OCI-LY7 (cell line): ENCODE results near the gene DZIP1. TPM values are rescaled to one million over a fixed set of nuclear protein-coding genes. Genes with fewer than 3 reads are reported as not detected.

ENCODE experiments used
- BruUV-seq: library from RNA; stranded (reverse); fragments of 400-500 nt; replicated peaks from 2 replicates; lab custom pipeline; 2021; lab: Mats Ljungman, UMichigan
- CTCF ChIA-PET: fragments of 300-600 bp; sonication (Branson Sonifier 250); formaldehyde crosslinking; loops from one replicate; lab custom pipeline; 2022; ENCODE audit warnings: antibody characterized with exemption; ENCODE audit not compliant: unreplicated experiment; lab: Charles Lee
- POLR2A ChIA-PET: fragments of 300-600 bp; sonication (Branson Sonifier 250); formaldehyde crosslinking; loops from one replicate; lab custom pipeline; 2022; ENCODE audit warnings: antibody characterized with exemption; lab: Charles Lee
- DNase-seq: peaks from one replicate; pipeline ENCODE4 v3.0.0-alpha.2; 2015; ENCODE audit warnings: low spot score
- H2AFZ ChIP-seq: fragments of 200-600 bp; sonication (generic), shearing (Covaris generic); 2 replicates; pipeline ENCODE4 v1.6.1; 2014; ENCODE audit warnings: mild to moderate bottlenecking, antibody characterized with exemption, low read length, moderate library complexity
- H3K27ac ChIP-seq: fragments of 200-600 bp; sonication (generic); 2 replicates; pipeline ENCODE4 v1.5.1; 2014; ENCODE audit warnings: mixed run types, low read depth, mild to moderate bottlenecking, moderate library complexity, low read length, inconsistent platforms; ENCODE audit not compliant: poor library complexity, severe bottlenecking
- H3K36me3 ChIP-seq: fragments of 200-600 bp; sonication (generic); 2 replicates; pipeline ENCODE4 v1.6.1; 2014; ENCODE audit warnings: mild to moderate bottlenecking, antibody characterized with exemption, low read length, moderate library complexity, mixed read lengths; ENCODE audit not compliant: insufficient read depth
- H3K4me1 ChIP-seq: fragments of 200-600 bp; sonication (generic); 2 replicates; pipeline ENCODE4 v1.5.1; 2014; ENCODE audit warnings: mild to moderate bottlenecking, low read length; ENCODE audit not compliant: insufficient read depth, poor library complexity, severe bottlenecking
- H3K4me2 ChIP-seq: fragments of 200-600 bp; sonication (generic); 2 replicates; pipeline ENCODE4 v1.6.1; 2014; ENCODE audit warnings: mild to moderate bottlenecking, low read length
- H3K4me3 ChIP-seq: fragments of 200-600 bp; sonication (generic); 2 replicates; pipeline ENCODE4 v1.5.1; 2014; ENCODE audit warnings: mild to moderate bottlenecking, low read depth, low read length; ENCODE audit not compliant: poor library complexity, severe bottlenecking
- H3K79me2 ChIP-seq: fragments of 200-600 bp; sonication (generic); 2 replicates; pipeline ENCODE4 v1.6.1; 2016; ENCODE audit warnings: low read depth, mild to moderate bottlenecking, low read length, moderate library complexity, mixed read lengths; ENCODE audit not compliant: insufficient read depth
- H3K9me2 ChIP-seq: fragments of 200-600 bp; sonication (generic); 2 replicates; pipeline ENCODE4 v1.6.1; 2016; ENCODE audit warnings: mild to moderate bottlenecking, low read length, mixed read lengths; ENCODE audit not compliant: insufficient read depth
- H3K9me3 ChIP-seq: fragments of 200-600 bp; sonication (generic); 2 replicates; pipeline ENCODE4 v1.6.1; 2014; ENCODE audit warnings: mild to moderate bottlenecking, mixed run types, low read length, mixed read lengths
- H4K20me1 ChIP-seq: fragments of 200-600 bp; sonication (generic); 2 replicates; pipeline ENCODE4 v1.6.1; 2014; ENCODE audit warnings: mild to moderate bottlenecking, antibody characterized with exemption, low read length, moderate library complexity, mixed read lengths; ENCODE audit not compliant: insufficient read depth
- CTCF ChIP-seq: fragments of 200-600 bp; sonication (generic); conservative IDR thresholded peaks from 2 replicates; pipeline ENCODE4 v1.5.1; 2014; ENCODE audit warnings: mild to moderate bottlenecking, antibody characterized with exemption, low read length, moderate library complexity, mixed read lengths
- EZH2phosphoT487 ChIP-seq: fragments of 200-600 bp; sonication (generic); IDR thresholded peaks from 2 replicates; pipeline ENCODE4 v1.6.1; 2018; ENCODE audit warnings: low read depth, borderline replicate concordance, mild to moderate bottlenecking, mixed run types, antibody characterized with exemption, low read length, moderate library complexity, mixed read lengths
- intact Hi-C: fragments of 100-400 bp; cut with micrococcal nuclease; formaldehyde crosslinking; loops from one replicate; pipeline ENCODE4 v1.10.0; 2022; ENCODE audit not compliant: unreplicated experiment
- total RNA-seq, 2 experiments: library from RNA; depleted of rRNA in 1 of 2; stranded (reverse); fragments of >200 nt in 1 of 2; shearing (Covaris generic) in 1 of 2; gene quantifications; 2 replicates each; pipeline ENCODE4 v1.2.3, GENCODE V29; 2014 to 2022

DZIP1 gene
- total RNA-seq, 2 experiments from 2014 or later = not detected

- intact Hi-C loops = no loop called here
Observed at GRCh38 chr13:95564733-95565291, 79.7 kb downstream of the DZIP1 start.

DNA sequence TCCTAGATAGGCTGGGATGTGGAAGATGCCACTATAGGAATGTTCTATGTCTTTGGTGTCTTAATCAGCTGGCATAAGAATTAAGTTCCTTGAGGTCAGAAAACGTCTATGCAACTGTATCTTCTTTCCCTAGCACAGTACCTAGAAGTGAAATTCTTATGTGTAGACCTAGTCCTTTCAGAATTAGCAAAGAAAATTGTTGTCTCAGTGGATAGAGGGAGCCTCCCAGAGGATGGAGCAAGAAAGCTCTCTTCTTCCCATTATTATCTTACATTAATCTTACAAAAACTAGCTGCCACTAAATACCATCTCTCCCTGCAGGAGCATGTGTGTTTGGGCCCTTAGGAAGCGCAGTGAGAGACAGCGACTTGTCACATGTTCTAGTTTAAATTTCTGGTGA is 80.4 kb downstream of the DZIP1 start:
- no peak overlapping the region for H3K4me2 ChIP-seq
- intact Hi-C loops = no loop called here
- H3K9me3 ChIP-seq = no peaks in the 10 kb centered on the region
- no peaks in the 10 kb centered on the region for H3K9me2 ChIP-seq
- ChIA-PET CTCF (no interaction called here), POLR2A (interaction anchor here (0.8 kb wide), 1 partner anchor 38 kb away, joined by 4 read pairs; no protein-coding TSS in a partner anchor)
- H2AFZ ChIP-seq = no peak overlapping the region
- no peak overlapping the region for H3K4me3 ChIP-seq
- no peaks in the 10 kb centered on the region for H3K79me2 ChIP-seq
- TF ChIP-seq EZH2phosphoT487 = no peak
- no peaks in the 10 kb centered on the region for H4K20me1 ChIP-seq
- BruUV-seq = no TSS peak
- H3K36me3 ChIP-seq = no peaks in the 10 kb centered on the region
- no peak overlapping the region for H3K27ac ChIP-seq
- no peaks in the 10 kb centered on the region for H3K4me1 ChIP-seq
- DNase-seq = no peak

More at GRCh38 chr13:95564733-95565291, 79.7 kb downstream of the DZIP1 start:
- Histone ChIP-seq H4K20me1 (no peaks in the 10 kb centered on the region), H3K4me1 (no peaks in the 10 kb centered on the region), H3K4me3 (no peak overlapping the region), H3K36me3 (no peaks in the 10 kb centered on the region), H3K9me2 (no peaks in the 10 kb centered on the region), H3K27ac (no peak overlapping the region), H3K4me2 (no peak overlapping the region), H2AFZ (no peak overlapping the region), H3K9me3 (no peaks in the 10 kb centered on the region), H3K79me2 (no peaks in the 10 kb centered on the region)
- ChIA-PET CTCF (no interaction called here), POLR2A (interaction anchor here (0.6 kb wide), 1 partner anchor 431 kb away, joined by 3 read pairs; no protein-coding TSS in a partner anchor)
- TF ChIP-seq EZH2phosphoT487 (no peak), CTCF (no peak)
- no TSS peak for BruUV-seq
- DNase-seq = no peak

- TF ChIP-seq EZH2phosphoT487 (no peak), CTCF (no peak)
- Histone ChIP-seq H3K4me1 (no peaks in the 10 kb centered on the region), H3K9me3 (no peaks in the 10 kb centered on the region), H4K20me1 (no peaks in the 10 kb centered on the region), H3K4me3 (no peak overlapping the region), H3K9me2 (no peaks in the 10 kb centered on the region), H3K4me2 (no peak overlapping the region), H3K27ac (no peak overlapping the region), H3K36me3 (no peaks in the 10 kb centered on the region), H3K79me2 (no peaks in the 10 kb centered on the region), H2AFZ (no peak overlapping the region)
- BruUV-seq = no TSS peak
- ChIA-PET CTCF (no interaction called here), POLR2A (no interaction called here)
- intact Hi-C loops = no loop called here
- DNase-seq = no peak
Observed at GRCh38 chr13:95560387-95560786, 84.1 kb downstream of the DZIP1 start.
